GM04504 (cell line): ENCODE results near the gene SCN9A.

Experiments
- DNase-seq: peaks from one replicate; pipeline ENCODE4 v3.0.0-alpha.2; 2012; ENCODE audit warnings: low read depth

SCN9A gene

GRCh38 chr2:166179201-166179600, 196.5 kb downstream of the SCN9A start:
- no peak for DNase-seq

GRCh38 chr2:166173263-166173662, 202.5 kb downstream of the SCN9A start:
- no peak for DNase-seq

GRCh38 chr2:166171216-166171615, 204.5 kb downstream of the SCN9A start:
- DNase-seq, result no peak

- DNase-seq, result no peak
Observed at GRCh38 chr2:166170356-166170755, 205.4 kb downstream of the SCN9A start.

- DNase-seq, result no peak
Observed at GRCh38 chr2:166167449-166167848, 208.3 kb downstream of the SCN9A start.

GRCh38 chr2:166163775-166164174, 212.0 kb downstream of the SCN9A start:
- DNase-seq, result no peak

- no peak for DNase-seq
Observed at GRCh38 chr2:166158546-166158945, 217.2 kb downstream of the SCN9A start.

- no peak for DNase-seq
Observed at GRCh38 chr2:166157578-166157977, 218.2 kb downstream of the SCN9A start.

- no peak for DNase-seq
Observed at GRCh38 chr2:166156985-166157490, 218.7 kb downstream of the SCN9A start.

GRCh38 chr2:166155589-166155988, 220.2 kb downstream of the SCN9A start:
- DNase-seq, result no peak

GRCh38 chr2:166154685-166155338, 220.9 kb downstream of the SCN9A start:
- DNase-seq, result no peak

GRCh38 chr2:166152064-166152463, 223.7 kb downstream of the SCN9A start:
- no peak for DNase-seq

- DNase-seq, result no peak
Observed at GRCh38 chr2:166148500-166149400, 227.0 kb downstream of the SCN9A start.

- no peak for DNase-seq
Observed at GRCh38 chr2:166147883-166148282, 227.9 kb downstream of the SCN9A start.
